ENCODE measurements around the gene SNAP25.

DNA sequence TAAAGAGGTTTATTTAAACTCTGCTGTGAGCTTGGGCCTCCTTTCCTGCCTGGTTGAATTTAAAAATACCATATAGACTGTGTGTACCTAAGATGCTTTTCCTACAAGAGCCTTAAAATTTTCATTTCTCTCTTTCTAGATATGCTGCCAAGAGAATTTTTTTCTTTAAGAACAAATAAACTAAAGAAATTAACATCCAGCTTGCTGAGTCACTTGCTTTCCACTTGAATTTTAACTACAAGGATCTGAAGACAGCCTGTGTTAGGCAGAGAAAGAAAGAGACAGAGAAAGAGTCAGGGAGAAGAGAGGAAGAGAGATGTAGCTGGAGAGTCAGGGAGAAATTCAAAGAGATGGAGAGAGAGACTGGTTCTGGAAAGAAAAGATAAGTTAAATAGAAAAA is 18.3 kb upstream of the SNAP25 start:
- TF ChIP-seq CTCF (IDR thresholded peaks at IDR 0.05 in 8 of 11, conservative IDR thresholded peaks at IDR 0.05 in 3 of 11), result no peak
- TF ChIP-seq POLR2AphosphoS5 (IDR thresholded peaks at IDR 0.05), result no peak
